Stomach (tissue), 9 donors: ENCODE data around the gene HNRNPC. TPM values are rescaled to one million over a fixed set of nuclear protein-coding genes. Genes with fewer than 3 reads are reported as not detected.

Source experiments
- DNase-seq, 2 donors: peaks; one replicate each; pipeline versions ENCODE4 v3.0.0 to v3.0.0-alpha.2; 2013 to 2019
- H3K27ac ChIP-seq, 5 donors: fragments of 200-600 bp in 4 of 5; sonication (generic) in 4 of 5; one replicate each; pipeline ENCODE4 v1.5.1; 2013 to 2019; ENCODE audit warnings: mild to moderate bottlenecking in 1 of 5, moderate library complexity in 1 of 5
- H3K27me3 ChIP-seq, 3 donors: fragments of 200-600 bp; sonication (generic); one replicate each; pipeline ENCODE4 v1.5.1; 2017 to 2019; ENCODE audit warnings: mixed run types in 1 of 3
- H3K36me3 ChIP-seq, 4 donors: fragments of 200-600 bp; sonication (generic); 1 replicate in 3 of 4; 2 replicates in 1 of 4; pipeline ENCODE4 v1.5.1; 2016 to 2019
- H3K4me1 ChIP-seq, 4 donors: fragments of 200-600 bp; sonication (generic); one replicate each; pipeline ENCODE4 v1.5.1; 2016 to 2019
- H3K4me3 ChIP-seq, 4 donors: fragments of 200-600 bp; sonication (generic) in 3 of 4; one replicate each; pipeline ENCODE4 v1.5.1; 2016 to 2019; ENCODE audit warnings: mild to moderate bottlenecking in 1 of 4
- H3K9me3 ChIP-seq, 4 donors: fragments of 200-600 bp; sonication (generic); one replicate each; pipeline ENCODE4 v1.5.1; 2016 to 2019
- CTCF ChIP-seq, 7 experiments: fragments of 450-650 bp in 4 of 7; fragments of 200-600 bp in 3 of 7; sonication (generic) in 3 of 7; IDR thresholded peaks; one replicate each; pipeline ENCODE4 v1.5.1; 2016 to 2019; ENCODE audit warnings: antibody characterized with exemption in 7 of 7, control low read depth in 2 of 7, mild to moderate bottlenecking in 1 of 7
- EP300 ChIP-seq: sonication (generic); formaldehyde crosslinking; IDR thresholded peaks from one replicate; pipeline ENCODE4 v1.6.1; 2017; ENCODE audit warnings: antibody characterized with exemption
- POLR2A ChIP-seq, 4 donors: fragments of 450-650 bp; IDR thresholded peaks; one replicate each; pipeline ENCODE4 v1.6.1; 2016; ENCODE audit warnings: antibody characterized with exemption in 4 of 4, control low read depth in 2 of 4, mild to moderate bottlenecking in 1 of 4, moderate library complexity in 1 of 4
- POLR2AphosphoS5 ChIP-seq, 3 donors: sonication (generic); formaldehyde crosslinking; IDR thresholded peaks; one replicate each; pipeline ENCODE4 v1.6.1; 2016; ENCODE audit warnings: antibody characterized with exemption in 3 of 3
- WGBS, 5 donors: extraction: QIAGEN DNeasy Blood & Tissue Kit in 3 of 5; methylation state at CpG; one replicate each; pipeline versions ENCODE4 v1.1.5 to v1.1.7; 2013 to 2018; 5-methylcytosine and 5-hydroxymethylcytosine counted together
- intact Hi-C: fragments of 100-400 bp; cut with DNase I; formaldehyde crosslinking; loops from one replicate; pipeline ENCODE4 v1.15.1; 2023; ENCODE audit warnings: low total_unique reads
- polyA plus RNA-seq, 3 donors: library from polyadenylated mRNA; stranded (reverse); fragments of 200-250 nt; gene quantifications; one replicate each; pipeline ENCODE4 v1.2.3, GENCODE V29; 2013
- total RNA-seq, 5 donors: library from RNA; depleted of rRNA; stranded (reverse); fragments of >200 nt; gene quantifications; one replicate each; pipeline versions ENCODE4 v1.1.0 to v1.2.3, GENCODE V29; 2014 to 2016
- donor health status: healthy with polysubstance abuse.
- donor health status: Bipolar disorder and iron deficiency.
- donor health status: healthy.

The HNRNPC gene
- total and polyA plus RNA-seq, 8 donors = 110 to 516 (median 398) TPM

GRCh38 chr14:21200752-21201461 is 68.3 kb downstream of the HNRNPC start:
- 77 to 79% (median 78%) methylated on average over 5 of the region's 5 CpGs for WGBS, 5 donors
- no peak for DNase-seq
- Histone ChIP-seq H3K4me3 (no peak overlapping the region), H3K27ac (no peak overlapping the region), H3K36me3 (peaks cover 0 to 26% (median 11%) of the 10 kb centered on the region in 4 donors), H3K27me3 (no peaks in the 10 kb centered on the region), H3K9me3 (peaks cover 0 to 8% (median 0%) of the 10 kb centered on the region in 4 donors), H3K4me1 (peaks cover 0 to 8% (median 0%) of the 10 kb centered on the region in 4 donors)
- intact Hi-C loops = no loop called here
- no peak for TF ChIP-seq CTCF (IDR thresholded peaks at IDR 0.05)
- no peak for TF ChIP-seq POLR2AphosphoS5 (IDR thresholded peaks at IDR 0.05)
- TF ChIP-seq POLR2A (IDR thresholded peaks at IDR 0.05) = no peak
- no peak for TF ChIP-seq EP300

- WGBS, 5 donors = 59 to 71% (median 66%) methylated on average over 3 of the region's 3 CpGs
- Histone ChIP-seq H3K36me3 (peaks cover 0 to 16% (median 5%) of the 10 kb centered on the region in 4 donors), H3K27ac (no peak overlapping the region), H3K4me1 (peaks cover 0 to 8% (median 0%) of the 10 kb centered on the region in 4 donors), H3K4me3 (no peak overlapping the region), H3K9me3 (peaks cover 0 to 8% (median 0%) of the 10 kb centered on the region in 4 donors), H3K27me3 (no peaks in the 10 kb centered on the region)
- intact Hi-C loops = no loop called here
- TF ChIP-seq EP300 (no peak), POLR2AphosphoS5 (IDR thresholded peaks at IDR 0.05) (no peak), POLR2A (IDR thresholded peaks at IDR 0.05) (no peak), CTCF (IDR thresholded peaks at IDR 0.05) (no peak)
- no peak for DNase-seq
Measured at GRCh38 chr14:21199611-21200560, 69.4 kb downstream of the HNRNPC start.

GRCh38 chr14:21197418-21198205 is 71.6 kb downstream of the HNRNPC start:
- WGBS, 5 donors = 90 to 93% (median 92%) methylated on average over 2 of the region's 2 CpGs
- H3K36me3 ChIP-seq = no peaks in the 10 kb centered on the region
- no peak overlapping the region for H3K4me3 ChIP-seq
- peaks cover 0 to 1% (median under 1%) of the 10 kb centered on the region in 4 donors for H3K4me1 ChIP-seq
- no peak overlapping the region for H3K27ac ChIP-seq
- DNase-seq = no peak
- H3K9me3 ChIP-seq = peaks cover 0 to 8% (median 0%) of the 10 kb centered on the region in 4 donors
- no peak for TF ChIP-seq EP300
- TF ChIP-seq POLR2AphosphoS5 (IDR thresholded peaks at IDR 0.05) = no peak
- no peak for TF ChIP-seq POLR2A (IDR thresholded peaks at IDR 0.05)
- TF ChIP-seq CTCF (IDR thresholded peaks at IDR 0.05) = no peak
- no peaks in the 10 kb centered on the region for H3K27me3 ChIP-seq
- intact Hi-C loops = no loop called here

GRCh38 chr14:21194597-21194996 is 74.6 kb downstream of the HNRNPC start:
- Histone ChIP-seq H3K4me3 (no peak overlapping the region), H3K27ac (no peak overlapping the region), H3K36me3 (no peaks in the 10 kb centered on the region), H3K27me3 (no peaks in the 10 kb centered on the region), H3K9me3 (peaks cover 0 to 8% (median 0%) of the 10 kb centered on the region in 4 donors), H3K4me1 (peaks cover 6 to 19% (median 13%) of the 10 kb centered on the region in 4 donors)
- no peak for DNase-seq
- intact Hi-C loops = no loop called here
- TF ChIP-seq EP300 = no peak
